Measurements from ENCODE around the gene ZNF91.

DNA sequence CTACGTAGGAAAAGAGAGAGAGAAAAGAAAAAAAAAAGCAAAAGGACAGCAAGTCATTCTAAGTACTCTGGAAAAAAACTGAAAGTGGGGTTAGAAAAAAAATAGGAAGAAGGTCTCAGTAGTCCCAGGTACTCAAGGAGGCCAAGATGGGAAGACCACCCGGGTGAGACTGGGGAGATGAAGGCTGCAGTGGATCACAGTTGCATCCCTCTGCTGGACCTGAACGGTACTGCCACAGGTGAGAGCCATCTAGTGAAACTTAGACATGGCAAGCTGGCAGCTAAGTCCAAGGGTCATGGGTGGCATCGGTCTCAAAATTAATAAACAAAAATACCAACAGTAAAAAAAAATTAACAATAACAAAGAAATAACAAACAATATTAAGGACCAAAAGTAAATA, 41.0 kb upstream of the ZNF91 start:
- TF ChIP-seq, protein P1, sequence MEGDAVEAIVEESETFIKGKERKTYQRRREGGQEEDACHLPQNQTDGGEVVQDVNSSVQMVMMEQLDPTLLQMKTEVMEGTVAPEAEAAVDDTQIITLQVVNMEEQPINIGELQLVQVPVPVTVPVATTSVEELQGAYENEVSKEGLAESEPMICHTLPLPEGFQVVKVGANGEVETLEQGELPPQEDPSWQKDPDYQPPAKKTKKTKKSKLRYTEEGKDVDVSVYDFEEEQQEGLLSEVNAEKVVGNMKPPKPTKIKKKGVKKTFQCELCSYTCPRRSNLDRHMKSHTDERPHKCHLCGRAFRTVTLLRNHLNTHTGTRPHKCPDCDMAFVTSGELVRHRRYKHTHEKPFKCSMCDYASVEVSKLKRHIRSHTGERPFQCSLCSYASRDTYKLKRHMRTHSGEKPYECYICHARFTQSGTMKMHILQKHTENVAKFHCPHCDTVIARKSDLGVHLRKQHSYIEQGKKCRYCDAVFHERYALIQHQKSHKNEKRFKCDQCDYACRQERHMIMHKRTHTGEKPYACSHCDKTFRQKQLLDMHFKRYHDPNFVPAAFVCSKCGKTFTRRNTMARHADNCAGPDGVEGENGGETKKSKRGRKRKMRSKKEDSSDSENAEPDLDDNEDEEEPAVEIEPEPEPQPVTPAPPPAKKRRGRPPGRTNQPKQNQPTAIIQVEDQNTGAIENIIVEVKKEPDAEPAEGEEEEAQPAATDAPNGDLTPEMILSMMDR (IDR thresholded peaks at IDR 0.05): no peak
- TF ChIP-seq POLR2AphosphoS5 (IDR thresholded peaks at IDR 0.05; ENCODE audit: insufficient read depth in 1 of 2, low read depth in 1 of 2) (no peak), POLR2A (IDR thresholded peaks at IDR 0.05) (no peak)
